SU-DHL-6 (cell line): ENCODE results near the gene UBE2Q2.

Experiments used
- EZH2phosphoT487 ChIP-seq: fragments of 200-600 bp; sonication (generic), shearing (Covaris generic); conservative IDR thresholded peaks from 2 replicates; pipeline ENCODE4 v1.6.1; 2018; ENCODE audit warnings: mild to moderate bottlenecking, antibody characterized with exemption, low read length, moderate library complexity, mixed read lengths
- TF ChIP-seq, protein P1 (sequence below): fragments of 200-600 bp; sonication (generic); IDR thresholded peaks from one replicate; pipeline ENCODE4 v1.5.1; 2017; ENCODE audit warnings: antibody characterized with exemption, mild to moderate bottlenecking, low read length, moderate library complexity; ENCODE audit not compliant: insufficient read depth, poor library complexity, severe bottlenecking

DNA sequence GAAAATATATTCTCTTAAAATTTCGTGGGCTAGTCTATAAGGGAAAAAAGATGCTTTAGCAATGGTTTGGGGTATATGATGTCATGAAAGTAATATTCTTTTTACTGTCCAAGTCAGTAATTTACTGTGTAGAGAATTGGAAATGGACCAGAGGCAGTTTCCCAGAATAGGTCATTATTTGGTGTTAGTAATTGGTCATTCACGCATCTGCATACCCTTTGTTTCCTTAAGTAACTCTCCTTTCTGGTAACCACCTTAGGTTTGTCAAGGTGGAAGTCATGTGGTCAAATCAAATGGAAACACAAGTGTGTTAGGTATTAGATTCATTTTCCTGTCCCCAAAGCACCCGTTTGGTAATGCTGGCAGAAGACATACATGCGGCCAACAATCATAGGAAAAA lies 84.4 kb downstream of the UBE2Q2 start:
- TF ChIP-seq, protein P1, sequence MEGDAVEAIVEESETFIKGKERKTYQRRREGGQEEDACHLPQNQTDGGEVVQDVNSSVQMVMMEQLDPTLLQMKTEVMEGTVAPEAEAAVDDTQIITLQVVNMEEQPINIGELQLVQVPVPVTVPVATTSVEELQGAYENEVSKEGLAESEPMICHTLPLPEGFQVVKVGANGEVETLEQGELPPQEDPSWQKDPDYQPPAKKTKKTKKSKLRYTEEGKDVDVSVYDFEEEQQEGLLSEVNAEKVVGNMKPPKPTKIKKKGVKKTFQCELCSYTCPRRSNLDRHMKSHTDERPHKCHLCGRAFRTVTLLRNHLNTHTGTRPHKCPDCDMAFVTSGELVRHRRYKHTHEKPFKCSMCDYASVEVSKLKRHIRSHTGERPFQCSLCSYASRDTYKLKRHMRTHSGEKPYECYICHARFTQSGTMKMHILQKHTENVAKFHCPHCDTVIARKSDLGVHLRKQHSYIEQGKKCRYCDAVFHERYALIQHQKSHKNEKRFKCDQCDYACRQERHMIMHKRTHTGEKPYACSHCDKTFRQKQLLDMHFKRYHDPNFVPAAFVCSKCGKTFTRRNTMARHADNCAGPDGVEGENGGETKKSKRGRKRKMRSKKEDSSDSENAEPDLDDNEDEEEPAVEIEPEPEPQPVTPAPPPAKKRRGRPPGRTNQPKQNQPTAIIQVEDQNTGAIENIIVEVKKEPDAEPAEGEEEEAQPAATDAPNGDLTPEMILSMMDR: no peak
- no peak for TF ChIP-seq EZH2phosphoT487
